T-cell (primary cell): ENCODE data around the gene DGCR2. TPM values are rescaled to one million over a fixed set of nuclear protein-coding genes. Genes with fewer than 3 reads are reported as not detected.

ENCODE experiments used
- ATAC-seq, 4 experiments: fragments of 200-7000 bp in 3 of 4; fragments of 150-1000 bp in 1 of 4; cut with Tn5 transposase; replicated peaks in 1 of 4; 1 replicate in 3 of 4; 2 replicates in 1 of 4; pipeline ENCODE4 v1.10.0; 2021; ENCODE audit warnings: moderate library complexity in 3 of 4, mild to moderate bottlenecking in 2 of 4, moderate number of reproducible peaks in 1 of 4
- CTCF ChIA-PET, 2 donors: fragments of 300-600 bp; sonication (Branson Sonifier 250); formaldehyde crosslinking; loops; one replicate each; lab custom pipeline; 2022; ENCODE audit warnings: antibody characterized with exemption in 2 of 2; lab: Charles Lee
- POLR2A ChIA-PET, 2 donors: fragments of 300-600 bp; sonication (Branson Sonifier 250); formaldehyde crosslinking; loops; one replicate each; lab custom pipeline; 2022; ENCODE audit warnings: antibody characterized with exemption in 2 of 2; lab: Charles Lee
- DNase-seq, 35 experiments: peaks; one replicate each; pipeline versions ENCODE4 v3.0.0 to v3.0.0-alpha.2; 2013 to 2023
- H3K27ac ChIP-seq: one replicate; pipeline ENCODE4 v1.5.1; 2013; ENCODE audit warnings: low read length
- H3K27me3 ChIP-seq, 2 experiments: replicated peaks in 1 of 2; 1 replicate in 1 of 2; 2 replicates in 1 of 2; pipeline versions ENCODE4 v1.6.1 to v1.7.0; 2013; ENCODE audit warnings: low read length in 1 of 2, mixed read lengths in 1 of 2; ENCODE audit not compliant: control insufficient read depth in 2 of 2, insufficient read depth in 2 of 2; ENCODE audit errors: extremely low read depth in 1 of 2
- H3K36me3 ChIP-seq, 2 donors: 1 replicate in 1 of 2; 2 replicates in 1 of 2; pipeline versions ENCODE4 v1.6.1 to v1.7.0; 2013; ENCODE audit warnings: low read length in 1 of 2; ENCODE audit not compliant: control insufficient read depth in 2 of 2, insufficient read depth in 1 of 2; ENCODE audit errors: extremely low read depth in 1 of 2
- H3K4me1 ChIP-seq, 2 experiments: 1 replicate in 1 of 2; 2 replicates in 1 of 2; pipeline versions ENCODE4 v1.6.1 to v1.7.0; 2013; ENCODE audit warnings: low read length in 2 of 2, mixed read lengths in 1 of 2; ENCODE audit not compliant: insufficient read depth in 2 of 2, control insufficient read depth in 1 of 2; ENCODE audit errors: extremely low read depth in 1 of 2
- H3K4me3 ChIP-seq, 2 donors: 1 replicate in 1 of 2; 2 replicates in 1 of 2; pipeline versions ENCODE4 v1.5.1 to v1.7.0; 2013; ENCODE audit warnings: mild to moderate bottlenecking in 2 of 2, low read length in 1 of 2, moderate library complexity in 1 of 2; ENCODE audit not compliant: control insufficient read depth in 1 of 2; ENCODE audit errors: extremely low read depth in 1 of 2
- H3K9me3 ChIP-seq: 2 replicates; pipeline ENCODE4 v1.7.0; 2013
- H3K27ac Mint-ChIP-seq, 2 donors: one replicate each; pipeline ENCODE4 v1.8.0; 2020 to 2021; ENCODE audit warnings: mild to moderate bottlenecking in 2 of 2, mixed read lengths in 2 of 2
- H3K27me3 Mint-ChIP-seq, 2 donors: one replicate each; pipeline ENCODE4 v1.8.0; 2021 to 2022; ENCODE audit warnings: mixed read lengths in 2 of 2
- H3K36me3 Mint-ChIP-seq: one replicate; pipeline ENCODE4 v1.8.0; 2021; ENCODE audit warnings: mixed read lengths
- H3K4me1 Mint-ChIP-seq, 3 donors: one replicate each; pipeline ENCODE4 v1.8.0; 2020 to 2022; ENCODE audit warnings: mixed read lengths in 3 of 3, mild to moderate bottlenecking in 1 of 3
- H3K4me3 Mint-ChIP-seq, 3 donors: one replicate each; pipeline ENCODE4 v1.8.0; 2020 to 2022; ENCODE audit warnings: mild to moderate bottlenecking in 3 of 3, mixed read lengths in 3 of 3, moderate library complexity in 3 of 3
- H3K9me3 Mint-ChIP-seq, 3 donors: one replicate each; pipeline ENCODE4 v1.8.0; 2020 to 2022; ENCODE audit warnings: mixed read lengths in 3 of 3
- whole genome bisulfite sequencing: methylation state at CpG from one replicate; pipeline ENCODE4 v1.1.5; 2013; ENCODE audit warnings: missing lambda C conversion rate; ENCODE audit not compliant: insufficient coverage; 5-methylcytosine and 5-hydroxymethylcytosine counted together
- total RNA-seq, 35 experiments: library from RNA in 6 of 35; stranded (reverse) in 6 of 35; fragments of 120-200 nt in 1 of 35; gene quantifications; one replicate each; pipeline versions ENCODE4 v1.2.1 to v1.2.4 and lab custom pipeline; 2013 to 2026

The DGCR2 gene
- total RNA-seq, 5 donors from 2014 or later (not counting 1 experiment from before 2014, with no cell fraction given): 50.9 to 79.2 (median 71.5) TPM

GRCh38 chr22:19132693-19133400, 10.6 kb upstream of the DGCR2 start:
- Histone ChIP-seq H3K9me3 (no peaks in the 10 kb centered on the region), H3K27me3 (no peaks in the 10 kb centered on the region), H3K36me3 (peaks cover 20 to 37% of the 10 kb centered on the region in 2 donors), H3K4me3 (no peak overlapping the region), H3K4me1 (no peaks in the 10 kb centered on the region), H3K27ac (no peak overlapping the region)
- no peaks in the 10 kb centered on the region for H3K9me3 Mint-ChIP-seq
- H3K27ac Mint-ChIP-seq: no peak overlapping the region
- ChIA-PET CTCF (interaction anchor here in 1 of 2 donors (0.7 kb wide), 1 partner anchor 568 kb away, joined by 3 read pairs; no protein-coding TSS in a partner anchor), POLR2A (no interaction called here)
- peaks cover 25% of the 10 kb centered on the region for H3K36me3 Mint-ChIP-seq
- H3K4me1 Mint-ChIP-seq: no peaks in the 10 kb centered on the region
- WGBS: 93% methylated on average over 7 of the region's 9 CpGs
- DNase-seq (no peak), ATAC-seq (peak in 1 of 4 experiments; percentile 11)
- H3K4me3 Mint-ChIP-seq: no peak overlapping the region
- no peaks in the 10 kb centered on the region for H3K27me3 Mint-ChIP-seq

DNA sequence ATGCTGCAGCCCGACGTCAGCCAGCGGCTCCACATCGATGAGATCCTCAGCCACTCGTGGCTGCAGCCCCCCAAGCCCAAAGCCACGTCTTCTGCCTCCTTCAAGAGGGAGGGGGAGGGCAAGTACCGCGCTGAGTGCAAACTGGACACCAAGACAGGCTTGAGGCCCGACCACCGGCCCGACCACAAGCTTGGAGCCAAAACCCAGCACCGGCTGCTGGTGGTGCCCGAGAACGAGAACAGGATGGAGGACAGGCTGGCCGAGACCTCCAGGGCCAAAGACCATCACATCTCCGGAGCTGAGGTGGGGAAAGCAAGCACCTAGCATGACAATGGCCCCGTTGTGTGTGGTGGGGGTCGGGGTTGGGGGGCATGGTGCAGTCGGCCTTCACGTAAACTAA, 9.9 kb upstream of the DGCR2 start:
- WGBS: 95% methylated on average over 16 of the region's 20 CpGs
- no peaks in the 10 kb centered on the region for H3K27me3 ChIP-seq
- no peak overlapping the region for H3K27ac ChIP-seq
- DNase-seq (no peak), ATAC-seq (no peak)
- no peak overlapping the region for H3K4me3 Mint-ChIP-seq
- H3K9me3 ChIP-seq: no peaks in the 10 kb centered on the region
- no peaks in the 10 kb centered on the region for H3K9me3 Mint-ChIP-seq
- H3K27ac Mint-ChIP-seq: no peak overlapping the region
- H3K36me3 ChIP-seq: peaks cover 15 to 30% of the 10 kb centered on the region in 2 donors
- POLR2A ChIA-PET: no interaction called here
- no peaks in the 10 kb centered on the region for H3K4me1 Mint-ChIP-seq
- H3K4me1 ChIP-seq: no peaks in the 10 kb centered on the region
- CTCF ChIA-PET: no interaction called here
- H3K27me3 Mint-ChIP-seq: no peaks in the 10 kb centered on the region
- peaks cover 23% of the 10 kb centered on the region for H3K36me3 Mint-ChIP-seq
- H3K4me3 ChIP-seq: no peak overlapping the region

DNA sequence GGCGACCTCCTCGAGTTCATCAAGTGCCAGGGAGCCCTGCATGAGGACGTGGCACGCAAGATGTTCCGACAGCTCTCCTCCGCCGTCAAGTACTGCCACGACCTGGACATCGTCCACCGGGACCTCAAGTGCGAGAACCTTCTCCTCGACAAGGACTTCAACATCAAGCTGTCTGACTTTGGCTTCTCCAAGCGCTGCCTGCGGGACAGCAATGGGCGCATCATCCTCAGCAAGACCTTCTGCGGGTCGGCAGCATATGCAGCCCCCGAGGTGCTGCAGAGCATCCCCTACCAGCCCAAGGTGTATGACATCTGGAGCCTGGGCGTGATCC, 9.4 kb upstream of the DGCR2 start:
- Mint-ChIP-seq H3K27ac (no peak overlapping the region), H3K4me1 (no peaks in the 10 kb centered on the region), H3K4me3 (no peak overlapping the region), H3K27me3 (no peaks in the 10 kb centered on the region), H3K36me3 (peaks cover 18% of the 10 kb centered on the region), H3K9me3 (no peaks in the 10 kb centered on the region)
- Histone ChIP-seq H3K27me3 (no peaks in the 10 kb centered on the region), H3K4me1 (no peaks in the 10 kb centered on the region), H3K27ac (no peak overlapping the region), H3K9me3 (no peaks in the 10 kb centered on the region), H3K4me3 (no peak overlapping the region), H3K36me3 (peaks cover 15 to 25% of the 10 kb centered on the region in 2 donors)
- no peak for ATAC-seq
- 96% methylated on average over 19 of the region's 19 CpGs for WGBS
- DNase-seq: no peak
- POLR2A ChIA-PET: no interaction called here
- CTCF ChIA-PET: no interaction called here

DNA sequence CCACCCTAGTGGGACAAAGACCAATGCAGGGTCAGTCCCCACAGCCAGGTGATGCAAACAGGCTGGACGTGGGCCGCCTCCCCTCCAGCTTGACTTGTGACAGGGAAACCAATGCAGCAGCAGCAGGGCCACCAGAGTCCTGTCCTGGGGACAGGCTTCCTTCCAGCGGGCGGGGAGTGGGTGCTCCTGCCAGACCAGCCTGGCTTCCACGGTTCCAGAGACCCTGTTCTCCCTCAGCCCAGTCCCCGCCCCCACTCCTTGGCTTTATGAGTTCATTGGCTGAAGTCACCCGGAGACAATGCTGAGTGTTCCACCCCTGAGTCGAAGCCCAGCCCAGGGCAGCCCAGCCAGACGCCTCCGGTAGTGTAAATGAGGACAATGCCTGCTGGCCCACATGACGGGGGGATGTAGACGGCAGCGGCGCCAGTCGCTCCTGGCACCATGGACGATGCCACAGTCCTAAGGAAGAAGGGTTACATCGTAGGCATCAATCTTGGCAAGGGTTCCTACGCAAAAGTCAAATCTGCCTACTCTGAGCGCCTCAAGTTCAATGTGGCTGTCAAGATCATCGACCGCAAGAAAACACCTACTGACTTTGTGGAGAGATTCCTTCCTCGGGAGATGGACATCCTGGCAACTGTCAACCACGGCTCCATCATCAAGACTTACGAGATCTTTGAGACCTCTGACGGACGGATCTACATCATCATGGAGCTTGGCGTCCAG, 8.9 kb upstream of the DGCR2 start, which contains the start of gene TSSK2:
TSSK2 (plus strand) TSS at position 350 of the 726 bp plus-strand sequence; CDS start at position 442, 92 bp downstream.
- no peak within 1 kb of the TSS for H3K27ac ChIP-seq
- no peak within 1 kb of the TSS for H3K4me3 Mint-ChIP-seq
- no peaks in the 10 kb centered on the region for H3K27me3 ChIP-seq
- no peaks in the 10 kb centered on the region for H3K4me1 ChIP-seq
- no peak within 1 kb of the TSS for H3K27ac Mint-ChIP-seq
- H3K9me3 Mint-ChIP-seq: no peaks in the 10 kb centered on the region
- WGBS: 95% methylated on average over 26 of the region's 27 CpGs
- H3K36me3 Mint-ChIP-seq: peaks cover 14% of the 10 kb centered on the region
- CTCF ChIA-PET: no interaction called here
- no peaks in the 10 kb centered on the region for H3K9me3 ChIP-seq
- H3K36me3 ChIP-seq: peaks cover 15 to 20% of the 10 kb centered on the region in 2 donors
- no peak within 1 kb of the TSS for H3K4me3 ChIP-seq
- no peak for ATAC-seq
- H3K27me3 Mint-ChIP-seq: no peaks in the 10 kb centered on the region
- no peak for DNase-seq
- POLR2A ChIA-PET: interaction anchor here in 1 of 2 donors (0.5 kb wide), 1 partner anchor 20 kb away, joined by 3 read pairs; no protein-coding TSS in a partner anchor
- H3K4me1 Mint-ChIP-seq: no peaks in the 10 kb centered on the region

GRCh38 chr22:19129871-19130270, 7.7 kb upstream of the DGCR2 start:
- H3K4me3 ChIP-seq: no peak overlapping the region
- no peaks in the 10 kb centered on the region for H3K9me3 Mint-ChIP-seq
- no peaks in the 10 kb centered on the region for H3K9me3 ChIP-seq
- peaks cover 12 to 20% of the 10 kb centered on the region in 2 donors for H3K36me3 ChIP-seq
- POLR2A ChIA-PET: no interaction called here
- H3K4me3 Mint-ChIP-seq: no peak overlapping the region
- peaks cover 0 to 6% of the 10 kb centered on the region in 2 experiments for H3K27me3 ChIP-seq
- CTCF ChIA-PET: no interaction called here
- DNase-seq (no peak), ATAC-seq (peak in 1 of 4 experiments; percentile 11)
- no peaks in the 10 kb centered on the region for H3K4me1 ChIP-seq
- no peak overlapping the region for H3K27ac Mint-ChIP-seq
- 89% methylated on average over 7 of the region's 8 CpGs for WGBS
- no peaks in the 10 kb centered on the region for H3K4me1 Mint-ChIP-seq
- peaks cover 7% of the 10 kb centered on the region for H3K36me3 Mint-ChIP-seq
- no peak overlapping the region for H3K27ac ChIP-seq
- no peaks in the 10 kb centered on the region for H3K27me3 Mint-ChIP-seq

GRCh38 chr22:19128946-19129727, 6.9 kb upstream of the DGCR2 start:
- H3K9me3 ChIP-seq: no peaks in the 10 kb centered on the region
- H3K27ac ChIP-seq: no peak overlapping the region
- Mint-ChIP-seq H3K4me3 (no peak overlapping the region), H3K36me3 (peaks cover 7% of the 10 kb centered on the region), H3K27ac (no peak overlapping the region), H3K9me3 (no peaks in the 10 kb centered on the region), H3K27me3 (no peaks in the 10 kb centered on the region), H3K4me1 (peaks cover 0 to under 1% (median 0%) of the 10 kb centered on the region in 3 donors)
- ATAC-seq: no peak
- CTCF ChIA-PET: interaction anchor here in 1 of 2 donors (0.9 kb wide), 1 partner anchor 11 kb away, joined by 4 read pairs; no protein-coding TSS in a partner anchor
- H3K4me3 ChIP-seq: no peak overlapping the region
- no peaks in the 10 kb centered on the region for H3K4me1 ChIP-seq
- 87% methylated on average over 7 of the region's 7 CpGs for WGBS
- H3K36me3 ChIP-seq: peaks cover 5 to 18% of the 10 kb centered on the region in 2 donors
- H3K27me3 ChIP-seq: peaks cover 0 to 12% of the 10 kb centered on the region in 2 experiments
- DNase-seq: no peak
- POLR2A ChIA-PET: no interaction called here
